HG03432 (cell line): ENCODE results near the gene MYO1A.
"Not testable (repeated sequence)": the region's sequence is repeated elsewhere in the genome, so short reads cannot be mapped to it uniquely, and the experiment has no call there.

Experiments used
- ATAC-seq: cut with Tn5 transposase; IDR thresholded peaks from one replicate; pipeline ENCODE4 v1.9.1; 2021; ENCODE audit warnings: mild to moderate bottlenecking, moderate library complexity; ENCODE audit not compliant: unreplicated experiment

The MYO1A gene

DNA sequence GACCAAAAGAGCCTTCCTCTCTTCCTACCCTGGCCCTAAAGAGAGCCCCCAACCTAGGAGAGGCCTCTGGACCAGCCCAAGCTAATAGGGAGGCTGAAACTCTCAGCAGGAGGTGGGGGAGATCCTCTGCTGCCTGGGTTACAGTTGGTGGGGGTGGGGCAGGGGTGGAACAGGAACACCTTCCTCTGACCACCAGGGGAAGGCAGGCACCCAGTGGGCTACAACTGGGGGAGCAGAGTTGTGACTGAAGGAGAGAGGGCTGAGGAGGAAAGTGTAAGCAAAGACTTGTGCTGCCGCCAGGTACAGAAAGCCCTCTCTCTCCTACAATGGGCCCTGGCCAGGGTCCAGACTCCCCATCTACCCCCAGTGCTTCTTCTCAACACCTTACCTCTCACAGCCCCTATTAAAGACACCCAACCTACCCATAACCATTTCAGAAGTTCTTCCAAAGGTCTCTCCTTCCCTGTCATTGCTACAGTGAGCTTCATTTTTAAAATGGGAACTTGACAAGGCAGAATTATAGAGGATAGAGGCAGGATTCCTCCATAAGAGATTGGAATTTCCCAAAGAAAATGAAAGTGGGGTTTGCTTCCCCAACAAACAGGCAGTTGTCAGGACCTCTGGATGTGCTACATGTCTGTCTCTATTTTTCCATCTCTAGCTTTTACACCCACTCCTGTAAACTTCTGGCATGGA, 1.4 kb downstream of the MYO1A start:
- no peak for ATAC-seq

DNA sequence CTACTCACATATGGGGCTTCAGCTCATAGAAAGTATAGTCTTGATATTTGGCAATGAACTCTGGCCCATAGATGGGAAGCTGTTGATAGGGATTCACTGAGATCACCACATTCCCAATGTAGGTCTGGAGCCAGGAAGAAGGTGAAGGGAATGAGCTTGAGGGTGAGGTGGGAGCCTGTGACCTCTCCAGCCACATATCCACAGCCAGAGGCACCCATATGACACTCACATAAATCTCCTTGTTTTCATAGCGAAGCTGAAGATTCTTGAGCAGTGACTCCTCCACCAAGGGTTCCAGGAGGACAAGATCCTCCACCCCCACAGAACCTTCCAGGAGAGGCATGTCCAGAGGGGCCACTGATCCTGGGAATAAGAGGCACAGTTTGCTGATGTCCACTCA, 1.9 kb downstream of the MYO1A start:
- ATAC-seq: no peak

DNA sequence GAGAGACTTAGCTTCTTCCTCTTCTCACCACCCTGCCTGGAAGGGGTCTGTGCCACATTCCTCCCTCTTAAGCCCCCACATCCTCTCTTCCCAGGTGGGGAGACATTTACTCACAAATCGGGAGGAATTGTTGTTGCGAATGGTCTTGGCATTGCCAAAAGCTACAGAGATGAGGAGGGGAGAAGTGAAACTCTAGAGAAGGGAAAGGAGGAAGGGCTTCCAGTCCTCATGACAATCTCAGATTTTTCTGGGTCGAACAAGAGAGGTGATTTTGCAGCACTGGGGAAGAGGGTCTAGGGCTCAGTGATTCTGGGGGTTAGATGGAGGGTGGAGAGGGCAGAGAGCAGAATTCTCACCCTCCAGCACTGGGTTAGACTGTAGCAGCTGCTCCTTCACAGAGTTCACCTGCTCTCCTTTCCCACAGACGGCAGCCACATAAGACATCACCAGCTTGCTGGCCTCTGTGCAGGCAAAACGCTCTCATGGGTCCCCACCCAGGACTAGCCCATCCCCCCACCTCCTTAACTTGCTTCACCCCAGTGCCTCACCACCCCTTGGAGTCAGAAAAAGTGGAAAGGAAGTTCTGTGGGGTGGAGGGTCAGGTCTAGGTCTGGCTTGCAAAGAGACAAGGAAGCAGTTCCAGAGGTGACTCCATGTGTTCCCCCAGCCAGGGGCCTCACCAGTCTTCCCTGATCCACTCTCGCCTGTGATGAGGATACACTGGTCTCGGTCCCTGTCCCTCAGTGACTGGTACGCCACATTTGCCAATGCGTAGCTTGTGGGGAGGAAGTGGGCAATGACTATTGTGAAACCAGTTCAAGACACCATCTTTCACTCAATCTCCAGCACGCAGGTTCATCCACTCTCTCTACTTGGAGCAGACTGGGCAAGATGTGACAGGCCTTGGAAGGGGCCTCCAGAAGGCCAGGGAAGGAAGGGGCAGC, 2.7 kb downstream of the MYO1A start:
- ATAC-seq: no peak

DNA sequence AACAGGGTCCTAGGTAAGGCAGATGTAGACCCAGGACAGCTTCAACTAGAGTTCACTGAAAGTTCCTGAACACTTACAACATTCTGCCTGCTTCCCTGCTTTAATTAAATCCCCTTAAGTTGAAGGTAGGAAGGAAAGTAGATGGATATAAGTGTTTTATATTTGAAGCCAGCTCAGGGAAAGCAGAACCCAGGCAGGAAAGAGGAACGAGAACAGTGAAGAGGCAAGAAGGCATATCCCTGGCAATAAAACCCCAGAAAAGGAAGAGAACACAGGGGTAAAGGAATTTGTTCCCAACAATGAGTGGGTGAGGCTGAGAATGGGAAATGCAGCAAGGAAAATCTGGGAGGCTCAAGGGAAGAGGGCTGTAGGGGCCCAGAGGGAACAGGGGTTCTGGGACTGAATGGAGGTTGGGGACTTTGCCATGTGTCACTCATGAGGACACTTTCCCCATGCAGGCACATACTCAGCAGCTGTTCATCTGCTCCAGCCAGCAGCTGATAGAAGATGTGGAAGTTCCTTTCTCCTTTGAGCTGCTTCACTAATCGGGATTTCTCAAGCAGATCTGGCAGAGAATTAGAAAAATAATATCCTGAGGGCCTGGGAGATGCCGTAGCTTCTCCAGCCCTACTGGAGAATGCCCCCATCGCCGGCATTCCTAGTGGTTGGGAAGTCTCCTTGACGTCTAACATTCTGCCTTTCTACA, 3.7 kb downstream of the MYO1A start:
- no peak for ATAC-seq

DNA sequence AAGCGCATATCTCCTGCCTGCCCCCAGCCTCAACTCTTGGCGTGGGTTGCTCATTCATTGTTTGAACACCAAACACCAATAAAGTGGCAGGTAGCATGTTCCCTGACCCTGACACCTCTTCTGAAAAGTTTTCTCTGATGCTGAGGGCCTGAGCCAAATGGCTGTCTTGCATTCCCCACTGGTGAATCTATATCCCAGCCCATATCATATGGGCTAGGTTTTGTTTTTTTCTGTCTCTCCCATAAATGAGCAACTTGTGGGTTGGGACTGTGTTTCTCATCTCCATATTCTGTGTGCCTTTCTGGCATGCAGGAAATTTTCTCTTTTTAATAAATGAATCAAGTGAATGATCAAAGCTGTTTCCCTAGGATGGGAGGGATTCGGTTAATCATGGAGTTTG, 5.0 kb downstream of the MYO1A start:
- ATAC-seq: no peak

DNA sequence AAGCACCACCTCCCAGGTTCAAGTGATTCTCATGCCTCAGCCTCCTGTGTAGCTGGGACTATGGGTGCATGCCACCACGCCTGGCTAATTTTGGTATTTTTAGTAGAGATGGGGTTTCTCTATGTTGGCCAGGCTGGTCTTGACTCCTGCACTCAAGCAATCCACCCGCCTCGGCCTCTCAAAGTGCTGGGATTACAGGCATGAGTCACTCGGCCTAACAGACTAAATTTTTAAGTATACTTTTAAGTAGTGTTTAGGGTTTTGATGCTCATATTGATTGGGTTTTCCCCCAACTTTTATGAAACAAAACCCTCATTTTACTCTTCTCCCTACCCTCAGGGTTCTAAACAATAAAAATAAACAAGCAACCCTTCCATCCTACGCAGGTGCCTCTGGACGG, 5.5 kb downstream of the MYO1A start:
- ATAC-seq: no peak

DNA sequence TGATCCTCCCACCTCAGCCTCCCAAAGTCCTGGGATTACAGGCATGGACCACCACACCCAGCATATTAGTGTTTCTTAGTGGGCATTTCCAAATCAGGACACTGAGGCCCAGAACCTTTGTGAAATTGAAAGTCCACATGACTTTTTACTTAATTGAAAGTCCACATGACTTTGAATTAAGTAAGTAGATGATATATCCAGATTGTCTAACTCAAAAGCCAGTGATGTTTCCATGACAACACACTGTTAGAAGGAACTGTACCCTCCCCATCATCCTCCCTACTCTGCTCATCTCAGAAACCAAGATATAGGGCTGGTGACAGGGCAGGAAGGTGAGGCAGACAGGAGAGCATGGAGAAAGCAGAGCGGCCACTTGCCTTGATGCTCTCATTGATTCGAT, 7.2 kb downstream of the MYO1A start:
- ATAC-seq: no peak

DNA sequence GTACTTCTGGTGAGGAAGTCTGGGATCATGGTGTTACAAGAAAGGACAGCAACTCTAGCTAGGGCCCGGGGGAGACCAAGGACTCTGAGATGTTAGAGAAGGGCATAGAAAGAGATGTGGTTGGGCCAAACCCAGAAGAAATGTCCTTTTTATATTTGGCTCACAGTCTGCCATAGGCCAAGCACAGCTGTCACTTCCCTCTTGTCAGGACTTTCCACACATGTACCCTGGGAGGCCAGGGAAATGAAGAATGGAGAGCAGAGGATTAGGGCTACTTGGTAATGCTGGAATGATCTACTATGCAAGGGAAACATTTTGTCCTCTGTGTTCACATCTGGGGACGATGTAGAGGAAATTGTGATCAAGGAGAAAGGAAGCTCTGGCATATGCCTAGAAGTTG, 9.2 kb downstream of the MYO1A start:
- ATAC-seq: no peak

DNA sequence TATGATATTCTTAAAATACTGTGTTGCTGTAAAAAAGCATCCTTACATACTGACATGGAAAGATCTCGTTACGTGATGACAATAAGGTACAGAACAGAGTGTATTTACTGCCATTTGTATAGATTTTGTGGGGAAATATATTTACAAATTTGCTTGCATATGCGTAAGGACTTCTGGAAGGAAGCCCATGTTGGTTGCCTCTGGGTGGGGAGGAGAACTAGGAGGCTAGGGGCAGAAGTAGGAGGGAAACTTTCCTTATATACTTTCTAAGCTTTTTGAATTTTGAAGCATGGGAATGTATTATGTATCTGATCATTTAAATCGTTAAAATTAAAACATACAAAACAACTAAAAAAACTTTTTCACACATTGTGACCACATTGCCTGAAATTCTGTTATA, 9.7 kb downstream of the MYO1A start:
- ATAC-seq: no peak

DNA sequence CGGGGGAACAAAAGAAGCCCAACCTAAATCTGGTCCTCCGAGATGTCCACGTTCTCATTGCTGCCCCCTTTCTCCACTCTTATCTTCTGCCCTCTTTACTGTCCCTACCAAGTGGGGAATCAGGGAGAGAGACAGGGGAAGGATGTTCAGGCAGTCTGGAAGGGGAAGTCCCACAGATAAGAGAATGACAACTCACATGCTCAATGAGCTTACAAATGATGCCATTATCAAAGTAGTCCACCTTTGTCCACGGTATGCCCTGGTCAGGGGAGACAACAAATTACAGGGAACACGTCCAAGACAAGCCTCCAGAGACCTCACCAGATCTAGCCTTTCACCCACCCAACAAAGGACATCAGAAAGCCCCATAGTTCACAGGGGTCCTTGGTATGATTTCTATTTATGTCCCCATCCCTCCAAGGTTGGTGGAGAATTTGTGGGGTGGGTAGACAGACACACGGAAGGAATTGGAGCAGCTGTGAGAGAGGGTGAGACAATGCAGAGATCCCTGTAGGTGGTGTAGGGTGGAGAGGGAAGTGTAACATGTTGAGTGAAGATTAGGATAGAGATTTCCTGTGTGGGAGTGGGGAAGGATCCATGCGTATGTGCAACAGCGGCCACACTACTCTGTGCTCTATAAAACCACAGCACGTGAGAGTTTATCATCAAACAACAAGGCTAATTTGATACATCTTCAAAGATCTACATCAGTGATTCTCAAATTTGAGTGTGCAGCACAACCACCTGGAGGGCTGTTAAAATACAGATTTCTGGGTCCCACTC, 10.7 kb downstream of the MYO1A start:
- ATAC-seq: no peak

DNA sequence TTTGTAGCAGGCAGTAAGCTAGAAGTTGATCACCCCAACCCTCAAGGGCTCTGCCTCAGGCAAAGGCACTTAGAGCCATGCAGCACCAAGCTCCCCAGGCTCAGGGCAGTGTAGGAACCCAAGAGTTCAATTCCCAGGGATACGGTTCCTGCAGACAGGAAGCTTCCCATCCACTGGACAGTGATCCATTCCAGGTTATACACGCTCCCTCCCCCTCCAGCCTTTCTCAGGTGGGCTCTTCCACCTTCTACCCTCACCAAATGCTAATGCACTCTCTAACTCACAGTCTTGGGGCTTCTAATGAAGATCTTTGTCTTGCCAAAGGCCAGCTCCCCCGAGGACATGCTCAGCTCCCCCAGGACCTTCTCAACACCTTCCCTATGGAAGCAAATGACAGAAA, 12.7 kb downstream of the MYO1A start:
- ATAC-seq: no peak

DNA sequence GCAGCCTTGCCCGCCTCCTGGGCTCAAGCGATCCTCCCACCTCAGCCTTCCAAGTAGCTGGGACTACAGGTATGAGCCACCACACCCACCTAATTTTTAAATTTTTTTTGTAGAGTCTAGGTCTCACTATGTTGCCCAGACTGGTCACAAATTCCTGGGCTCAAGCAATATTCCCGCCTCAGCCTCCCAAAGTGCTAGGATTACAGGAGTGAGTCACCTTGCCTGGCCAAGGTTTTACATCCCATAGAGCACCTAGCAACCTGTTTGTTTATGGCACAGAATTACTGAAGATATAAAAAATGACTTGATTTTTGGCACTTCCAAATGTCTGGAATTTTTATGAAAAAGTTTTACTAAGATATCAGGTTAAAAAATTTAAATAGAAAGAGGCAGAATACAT, 16.5 kb downstream of the MYO1A start:
- ATAC-seq: no peak

DNA sequence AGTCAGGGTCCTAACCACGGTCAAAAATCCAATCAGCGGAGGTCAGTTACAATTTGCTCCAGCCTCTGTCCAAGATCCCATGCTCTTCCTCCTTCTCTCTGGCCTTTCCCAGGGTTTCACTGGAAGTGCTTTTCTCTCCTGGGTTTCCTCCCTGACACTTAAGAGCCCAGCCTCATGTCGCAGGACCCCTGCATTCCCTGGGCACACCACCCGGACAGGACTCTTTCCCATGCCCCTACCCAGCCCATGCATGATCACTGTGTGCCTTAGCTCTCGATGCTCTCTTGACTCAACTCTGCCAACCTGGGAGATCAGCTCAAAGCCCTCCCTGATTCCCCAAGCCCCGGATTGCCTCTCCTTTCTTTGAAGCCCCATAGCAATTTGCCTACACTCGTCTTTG, 18.1 kb downstream of the MYO1A start:
- ATAC-seq: no peak

DNA sequence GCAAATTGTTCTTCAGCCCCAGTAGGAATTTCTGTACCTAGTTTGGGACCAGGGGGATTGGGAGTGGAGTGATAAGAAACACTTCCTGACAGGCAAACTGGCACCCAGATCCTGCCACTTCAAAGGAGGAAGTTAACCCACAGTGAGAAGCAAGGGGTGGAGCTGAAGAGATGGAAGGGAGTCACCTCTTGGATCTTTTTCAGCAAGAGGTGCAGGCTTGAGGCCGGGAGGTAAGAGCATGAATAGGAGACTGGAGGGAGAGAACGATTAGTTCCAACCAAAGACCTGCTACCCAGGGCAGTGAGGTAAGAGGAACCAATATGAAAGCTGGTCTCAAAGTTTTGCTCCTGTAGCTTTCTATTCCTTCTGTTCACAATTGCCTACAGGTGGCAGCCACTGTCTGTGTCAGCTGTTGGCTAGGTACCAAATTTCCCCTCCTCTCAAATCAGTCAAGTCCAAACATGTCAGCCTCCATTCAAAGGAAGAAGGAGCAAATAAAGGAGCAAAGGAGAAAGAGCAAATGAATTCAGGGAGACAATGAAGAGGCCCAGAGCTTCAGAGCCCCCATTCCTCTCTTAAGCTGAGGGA, 18.7 kb downstream of the MYO1A start:
- ATAC-seq: no peak

DNA sequence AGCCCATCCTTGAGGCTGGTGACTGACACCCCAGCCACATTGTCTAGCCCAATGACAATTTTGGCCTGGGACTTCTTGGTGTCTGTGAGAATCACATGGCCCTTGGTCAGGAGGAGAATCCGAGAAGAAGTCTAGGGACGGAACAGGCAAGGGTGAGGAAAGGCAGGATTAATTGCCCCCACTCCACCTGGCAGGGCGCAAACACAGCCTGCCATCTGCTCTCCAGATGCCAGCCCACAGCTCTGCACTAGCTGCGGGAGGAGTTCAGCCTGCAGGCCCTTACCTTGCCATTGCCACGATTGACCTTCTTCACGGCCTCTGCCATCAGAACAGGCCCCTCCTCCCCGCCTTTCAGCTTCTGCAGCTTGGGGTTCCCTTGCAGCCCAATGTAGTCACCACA, 20.5 kb downstream of the MYO1A start:
- no peak for ATAC-seq

DNA sequence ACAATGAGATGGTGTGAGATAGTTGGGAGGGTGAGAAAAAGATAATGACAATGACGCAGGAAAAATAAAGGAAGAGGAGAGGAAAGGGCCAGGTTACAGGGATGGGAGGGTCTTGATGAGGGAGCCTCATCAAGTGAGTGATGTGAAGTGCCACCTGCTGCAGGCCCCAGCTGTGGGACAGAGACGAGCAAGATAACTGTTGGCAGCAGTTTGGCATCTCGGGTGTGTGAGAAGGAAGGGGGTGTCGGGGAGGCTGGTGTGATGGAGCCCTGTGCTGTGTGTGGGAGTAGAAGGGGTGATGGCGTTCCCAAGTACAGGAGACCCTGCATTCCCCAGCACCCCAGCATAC, 22.1 kb downstream of the MYO1A start:
- ATAC-seq: no peak

DNA sequence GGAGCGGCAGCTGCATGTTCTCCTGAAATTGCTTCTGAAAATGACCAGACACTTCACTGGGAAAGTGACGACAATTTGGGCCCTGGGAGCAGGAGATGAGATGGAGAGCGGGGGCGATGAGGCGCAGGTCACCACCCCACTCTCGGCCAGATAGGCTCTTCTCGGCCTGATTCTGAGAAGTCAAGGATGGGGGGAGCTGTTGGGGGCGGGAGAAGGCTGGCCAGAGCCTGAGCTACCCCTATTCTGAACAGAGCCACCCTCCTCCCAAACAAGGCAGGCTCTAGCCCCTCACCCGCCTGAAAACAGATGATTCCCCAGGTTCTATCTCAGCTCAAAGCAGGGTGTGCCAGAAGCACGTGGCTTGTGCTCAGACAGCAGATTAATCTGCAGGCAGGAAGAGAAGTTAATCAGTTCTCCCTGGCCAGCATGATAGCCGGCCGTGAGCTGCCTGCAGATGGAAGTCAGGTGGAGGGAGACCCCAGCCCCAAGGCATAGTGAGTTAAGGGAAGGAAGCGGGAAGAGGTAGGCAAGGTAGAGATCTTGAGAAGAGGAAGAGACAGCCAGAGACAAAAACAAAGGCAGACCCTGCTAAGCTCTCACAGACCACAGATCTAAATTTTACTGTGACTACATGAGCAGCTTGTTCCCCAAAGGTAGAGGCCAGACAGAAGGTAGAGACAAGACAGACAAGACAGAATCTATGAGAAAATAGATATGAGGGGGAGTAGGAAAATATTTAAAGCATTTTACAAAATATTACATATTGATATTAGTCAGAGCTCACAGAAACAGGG, 22.7 kb downstream of the MYO1A start:
- no peak for ATAC-seq

DNA sequence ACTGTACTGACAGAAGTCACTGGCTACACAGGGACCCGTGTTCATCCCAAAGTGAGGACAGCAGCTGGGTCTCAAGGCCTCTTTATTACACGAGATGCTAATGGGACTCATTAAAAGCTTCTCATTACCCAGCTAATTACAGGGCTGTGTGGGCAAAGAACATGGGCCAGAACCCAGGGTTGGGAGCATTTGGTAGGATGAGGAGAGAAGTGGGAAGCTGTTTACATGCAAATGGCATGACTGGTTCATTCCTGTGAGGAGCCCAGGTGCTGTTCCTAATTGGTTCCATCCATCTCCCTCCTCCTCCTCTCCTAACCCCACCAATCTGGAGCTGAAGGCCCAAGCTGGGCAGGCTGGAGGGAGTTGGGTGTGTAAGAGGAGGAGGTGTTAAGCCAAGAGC, 24.7 kb downstream of the MYO1A start:
- ATAC-seq: no peak

DNA sequence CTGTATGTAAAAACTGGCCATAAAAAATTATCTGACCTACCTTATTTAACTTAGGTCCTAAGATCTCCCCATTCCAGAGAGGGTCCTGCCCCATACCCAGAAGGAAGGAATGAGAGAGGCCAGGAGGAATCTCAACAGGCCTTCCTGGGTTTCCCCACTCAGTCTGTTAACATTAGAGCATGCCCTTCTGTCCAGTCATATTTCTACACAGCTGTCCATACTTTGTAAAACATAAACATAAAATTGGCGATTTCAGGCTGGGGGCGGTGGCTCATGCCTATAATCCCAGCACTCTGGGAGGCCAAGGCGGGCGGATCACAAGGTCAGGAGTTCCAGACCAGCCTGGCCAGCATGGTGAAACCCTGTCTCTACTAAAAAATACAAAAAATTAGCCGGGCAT, 27.6 kb downstream of the MYO1A start:
- ATAC-seq: not testable (repeated sequence)
